Measurements from ENCODE around the gene CPT2. TPM values are rescaled to one million over a fixed set of nuclear protein-coding genes. Genes with fewer than 3 reads are reported as not detected.

The CPT2 gene
- total and polyA plus RNA-seq, 9 of the 15 experiments (the other 6 are each of a cell fraction or from before 2014, with no cell fraction given), result 7.6 to 25.1 (median 16.8) TPM

DNA sequence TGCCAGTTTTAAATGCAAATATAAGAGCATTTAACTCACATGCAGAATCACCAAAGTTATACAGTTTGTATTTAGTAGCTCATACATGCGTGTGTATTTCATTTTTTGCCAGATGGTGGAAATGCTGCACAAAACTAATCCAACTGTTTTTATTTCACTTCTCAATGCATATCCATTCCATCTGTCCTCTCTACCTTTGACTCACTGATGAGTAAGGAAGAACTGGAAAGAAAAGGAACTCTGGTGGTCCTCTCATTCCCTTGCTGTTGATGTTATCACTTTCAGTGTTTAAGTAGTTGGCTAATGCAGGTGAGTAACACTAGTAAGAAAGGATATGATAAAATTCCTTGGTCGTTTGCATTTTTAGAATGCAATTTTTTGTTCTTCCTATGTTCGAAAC, 48.5 kb upstream of the CPT2 start:
- no TSS peak for BruUV-seq (replicated peaks)
- Histone ChIP-seq H3K27ac (ENCODE audit: extremely low read depth, low read depth, low read length) (no peak overlapping the region), H3K9ac (ENCODE audit: insufficient read depth in 1 of 2, low read depth in 2 of 2, low read length in 2 of 2) (no peak overlapping the region), H2AFZ (ENCODE audit: low read depth, low read length) (peak overlapping the region; percentile 12; the same call in 1 of the 2 replicates), H3K9me1 (ENCODE audit: control insufficient read depth, insufficient read depth, low read length) (no peaks in the 10 kb centered on the region), H3K9me3 (replicated peaks; ENCODE audit: control insufficient read depth, insufficient read depth, low read depth, low read length) (no peaks in the 10 kb centered on the region), H3K4me3 (no peak overlapping the region), H3K4me1 (replicated peaks in 1 of 2; ENCODE audit: control insufficient read depth in 2 of 2, insufficient read depth in 2 of 2, low read length in 2 of 2) (peaks cover 9 to 12% of the 10 kb centered on the region in 2 experiments; a peak in 4 of 5 replicates), H3K36me3 (ENCODE audit: control insufficient read depth, insufficient read depth, low read length) (no peaks in the 10 kb centered on the region), H3K27me3 (ENCODE audit: control insufficient read depth in 2 of 2, insufficient read depth in 2 of 2, low read length in 2 of 2) (no peaks in the 10 kb centered on the region; a peak in 1 of 5 replicates), H4K20me1 (replicated peaks; ENCODE audit: control insufficient read depth, insufficient read depth, low read length) (no peaks in the 10 kb centered on the region), H3K4me2 (ENCODE audit: insufficient read depth, low read length) (no peak overlapping the region), H3K79me2 (ENCODE audit: control insufficient read depth, insufficient read depth, low read length) (no peaks in the 10 kb centered on the region)
- ChIA-PET CTCF (ENCODE audit: low intra/inter-chr PET ratio) (no interaction called here), POLR2A (interaction anchor here (0.6 to 1.7 kb wide), 2 partner anchors 9 to 1646 kb away, joined by 3 to 4 read pairs; no protein-coding TSS in a partner anchor)
- DNase-seq (ENCODE audit: extremely low read depth in 1 of 4, low spot score in 3 of 4) (no peak), ATAC-seq (no peak), FAIRE-seq (no peak)
- intact Hi-C loops (cut with micrococcal nuclease), result no loop called here
- TF ChIP-seq FOSL1 (tag; conservative IDR thresholded peaks at IDR 0.05) (0 out of 2 replicates have a peak, but pooled peaks have one; percentile 19), BCL6 (CRISPR knock-in tag; IDR thresholded peaks at IDR 0.05) (no peak), ZFX (CRISPR knock-in tag; IDR thresholded peaks at IDR 0.05) (0 out of 2 replicates have a peak, but pooled peaks have one; percentile 13), L3MBTL2 (IDR thresholded peaks at IDR 0.05) (no peak)
- WGBS (ENCODE audit: insufficient coverage, low coverage, missing lambda C conversion rate), result 43% methylated on average over 3 of the region's 3 CpGs
- in situ Hi-C loops (cut with MboI), result no loop called here

DNA sequence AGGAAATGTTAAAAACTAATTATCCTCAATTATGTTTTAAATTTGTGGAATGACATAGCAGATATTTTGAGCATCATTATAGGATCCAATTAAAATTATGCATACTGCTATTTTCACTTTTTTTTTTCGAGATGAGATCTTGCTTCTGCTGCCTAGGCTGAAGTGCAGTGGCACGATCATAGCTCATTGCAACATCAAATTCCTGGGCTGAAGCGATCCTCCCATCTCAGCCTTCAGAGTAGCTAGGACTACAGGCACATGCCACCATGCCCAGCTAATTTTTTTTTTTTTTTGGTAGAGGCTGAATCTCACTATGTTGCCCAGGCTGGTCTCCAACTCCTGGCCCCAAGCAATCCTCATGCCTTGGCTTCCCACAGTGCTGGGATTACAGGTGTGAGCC, 42.9 kb upstream of the CPT2 start:
- H3K4me2 ChIP-seq (ENCODE audit: insufficient read depth, low read length), result no peak overlapping the region
- intact Hi-C loops (cut with micrococcal nuclease), result no loop called here
- no peaks in the 10 kb centered on the region for H3K4me1 ChIP-seq (replicated peaks in 1 of 2; ENCODE audit: control insufficient read depth in 2 of 2, insufficient read depth in 2 of 2, low read length in 2 of 2)
- WGBS (ENCODE audit: insufficient coverage, low coverage, missing lambda C conversion rate), result 15% methylated on average over 3 of the region's 3 CpGs
- BruUV-seq (replicated peaks), result no TSS peak
- in situ Hi-C loops (cut with MboI), result no loop called here
- no peak for ATAC-seq
- no peak overlapping the region for H2AFZ ChIP-seq (ENCODE audit: low read depth, low read length)
- CTCF ChIA-PET (ENCODE audit: low intra/inter-chr PET ratio), result no interaction called here
- no peak overlapping the region for H3K4me3 ChIP-seq
- DNase-seq (ENCODE audit: extremely low read depth in 1 of 4, low spot score in 3 of 4), result no peak
- POLR2A ChIA-PET, result interaction anchor here (0.5 to 0.7 kb wide), 2 partner anchors 32 to 1116 kb away, joined by 3 to 4 read pairs; no protein-coding TSS in a partner anchor
- no peaks in the 10 kb centered on the region for H4K20me1 ChIP-seq (replicated peaks; ENCODE audit: control insufficient read depth, insufficient read depth, low read length)
- no peaks in the 10 kb centered on the region for H3K9me1 ChIP-seq (ENCODE audit: control insufficient read depth, insufficient read depth, low read length)
- no peaks in the 10 kb centered on the region for H3K79me2 ChIP-seq (ENCODE audit: control insufficient read depth, insufficient read depth, low read length)
- H3K36me3 ChIP-seq (ENCODE audit: control insufficient read depth, insufficient read depth, low read length), result no peaks in the 10 kb centered on the region
- H3K27ac ChIP-seq (ENCODE audit: extremely low read depth, low read depth, low read length), result no peak overlapping the region
- FAIRE-seq, result no peak
- H3K27me3 ChIP-seq (ENCODE audit: control insufficient read depth in 2 of 2, insufficient read depth in 2 of 2, low read length in 2 of 2), result peaks cover 3 to 14% of the 10 kb centered on the region in 2 experiments; a peak in 4 of 5 replicates
- no peaks in the 10 kb centered on the region for H3K9me3 ChIP-seq (replicated peaks; ENCODE audit: control insufficient read depth, insufficient read depth, low read depth, low read length)
- H3K9ac ChIP-seq (ENCODE audit: insufficient read depth in 1 of 2, low read depth in 2 of 2, low read length in 2 of 2), result no peak overlapping the region
- TF ChIP-seq HNRNPH1 (optimal IDR thresholded peaks at IDR 0.05; ENCODE audit: low read depth, low read length) (no peak), ZNF830 (CRISPR knock-in tag; IDR thresholded peaks at IDR 0.05) (no peak), ZBTB7A (IDR thresholded peaks at IDR 0.05; ENCODE audit: borderline replicate concordance, control insufficient read depth, low read depth, low read length) (no peak), TCF7L2 (IDR thresholded peaks at IDR 0.05; ENCODE audit: low read depth, low read length) (no peak), E2F3 (CRISPR knock-in tag; IDR thresholded peaks at IDR 0.05) (no peak), TAF1 (IDR thresholded peaks at IDR 0.05; ENCODE audit: control insufficient read depth, extremely low read depth, insufficient read depth, low read length, severe bottlenecking) (no peak), ZNF780A (CRISPR knock-in tag; IDR thresholded peaks at IDR 0.05) (no peak)
- TF ChIP-seq, protein P1, sequence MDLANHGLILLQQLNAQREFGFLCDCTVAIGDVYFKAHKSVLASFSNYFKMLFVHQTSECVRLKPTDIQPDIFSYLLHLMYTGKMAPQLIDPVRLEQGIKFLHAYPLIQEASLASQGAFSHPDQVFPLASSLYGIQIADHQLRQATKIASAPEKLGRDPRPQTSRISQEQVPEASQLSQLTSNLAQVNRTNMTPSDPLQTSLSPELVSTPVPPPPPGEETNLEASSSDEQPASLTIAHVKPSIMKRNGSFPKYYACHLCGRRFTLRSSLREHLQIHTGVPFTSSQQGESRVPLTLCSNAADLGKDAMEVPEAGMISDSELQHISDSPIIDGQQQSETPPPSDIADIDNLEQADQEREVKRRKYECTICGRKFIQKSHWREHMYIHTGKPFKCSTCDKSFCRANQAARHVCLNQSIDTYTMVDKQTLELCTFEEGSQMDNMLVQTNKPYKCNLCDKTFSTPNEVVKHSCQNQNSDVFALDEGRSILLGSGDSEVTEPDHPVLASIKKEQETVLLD (IDR thresholded peaks at IDR 0.05), result no peak
- TF ChIP-seq, protein P2, sequence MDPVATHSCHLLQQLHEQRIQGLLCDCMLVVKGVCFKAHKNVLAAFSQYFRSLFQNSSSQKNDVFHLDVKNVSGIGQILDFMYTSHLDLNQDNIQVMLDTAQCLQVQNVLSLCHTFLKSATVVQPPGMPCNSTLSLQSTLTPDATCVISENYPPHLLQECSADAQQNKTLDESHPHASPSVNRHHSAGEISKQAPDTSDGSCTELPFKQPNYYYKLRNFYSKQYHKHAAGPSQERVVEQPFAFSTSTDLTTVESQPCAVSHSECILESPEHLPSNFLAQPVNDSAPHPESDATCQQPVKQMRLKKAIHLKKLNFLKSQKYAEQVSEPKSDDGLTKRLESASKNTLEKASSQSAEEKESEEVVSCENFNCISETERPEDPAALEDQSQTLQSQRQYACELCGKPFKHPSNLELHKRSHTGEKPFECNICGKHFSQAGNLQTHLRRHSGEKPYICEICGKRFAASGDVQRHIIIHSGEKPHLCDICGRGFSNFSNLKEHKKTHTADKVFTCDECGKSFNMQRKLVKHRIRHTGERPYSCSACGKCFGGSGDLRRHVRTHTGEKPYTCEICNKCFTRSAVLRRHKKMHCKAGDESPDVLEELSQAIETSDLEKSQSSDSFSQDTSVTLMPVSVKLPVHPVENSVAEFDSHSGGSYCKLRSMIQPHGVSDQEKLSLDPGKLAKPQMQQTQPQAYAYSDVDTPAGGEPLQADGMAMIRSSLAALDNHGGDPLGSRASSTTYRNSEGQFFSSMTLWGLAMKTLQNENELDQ (CRISPR knock-in tag; IDR thresholded peaks at IDR 0.05; ENCODE audit: borderline replicate concordance), result no peak
